Measurements from ENCODE around the gene DCST2. TPM values are rescaled to one million over a fixed set of nuclear protein-coding genes. Genes with fewer than 3 reads are reported as not detected.

Gene DCST2
- total RNA-seq (2014; rRNA removed; shearing (Covaris generic)) = 0.31 and 1.5 TPM in 2 replicates

DNA sequence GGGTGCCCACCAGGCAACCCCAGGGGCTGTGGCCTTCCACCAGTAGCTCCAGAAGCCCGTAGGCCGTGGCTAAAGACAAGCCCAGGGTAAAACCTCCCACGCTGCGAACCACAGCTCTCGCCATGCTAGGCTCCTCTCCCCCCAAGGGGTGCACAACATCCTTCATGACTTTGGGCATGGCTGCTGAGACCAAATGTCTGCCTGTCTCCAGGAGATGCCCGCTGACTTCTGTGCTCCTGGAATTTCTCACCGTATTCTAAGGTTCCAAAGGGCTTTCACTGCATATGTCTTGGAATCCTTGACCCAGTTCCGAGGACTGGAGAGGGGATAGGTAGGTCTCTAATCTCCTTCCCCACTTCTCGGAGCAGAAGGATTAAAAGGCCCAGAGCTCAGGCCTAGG, at the start of gene DCST2, which contains the start of gene DCST1:
Gene DCST2, minus strand, starts transcription at position 258 of the 400 bp plus-strand sequence. Its CDS starts 80 bp downstream, at position 178.
Gene DCST1, plus strand, starts transcription at position 301 of the 400 bp plus-strand sequence. CDS start 213 bp downstream, outside the sequence.
- no peaks in the 10 kb centered on the region for H3K36me3 ChIP-seq (replicated peaks; ENCODE audit: control insufficient read depth, insufficient read depth, low read length)
- DNase-seq = no peak
- no peak within 1 kb of the TSS for H3K4me3 ChIP-seq (ENCODE audit: insufficient read depth, low read depth, low read length)
- peaks cover 3% of the 10 kb centered on the region; the same call in 1 of the 2 replicates for H3K27me3 ChIP-seq (ENCODE audit: control insufficient read depth, insufficient read depth, low read length)

DNA sequence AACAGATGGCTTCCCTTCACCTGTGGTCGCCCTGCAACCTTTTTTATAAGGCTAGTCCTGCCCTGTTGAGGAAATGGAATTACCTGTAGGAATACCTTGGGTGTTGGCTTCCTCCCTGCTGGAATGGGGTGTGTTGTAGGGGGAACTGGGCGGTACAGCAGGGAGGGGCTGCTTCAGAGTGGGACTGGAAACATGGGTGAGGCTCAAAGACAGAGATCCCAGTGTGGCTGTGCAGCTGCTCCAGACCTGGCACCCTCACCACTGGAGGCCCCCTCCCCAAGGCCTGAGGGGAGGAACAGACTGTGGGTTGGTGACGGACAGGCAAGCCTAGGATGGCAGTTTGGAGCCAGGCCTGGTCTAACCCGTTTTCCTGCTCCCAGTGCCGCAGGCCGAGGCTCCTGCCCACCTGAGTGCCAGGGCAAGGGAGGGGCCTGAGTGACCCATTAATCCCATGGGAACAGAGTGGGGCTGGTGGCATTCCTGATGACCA, 49.5 kb upstream of the DCST2 start:
- DNase-seq = peak; percentile 32
- Histone ChIP-seq H3K36me3 (replicated peaks; ENCODE audit: control insufficient read depth, insufficient read depth, low read length) (no peaks in the 10 kb centered on the region), H3K4me3 (ENCODE audit: insufficient read depth, low read depth, low read length) (no peak overlapping the region), H3K27me3 (ENCODE audit: control insufficient read depth, insufficient read depth, low read length) (peaks cover 61% of the 10 kb centered on the region)

DNA sequence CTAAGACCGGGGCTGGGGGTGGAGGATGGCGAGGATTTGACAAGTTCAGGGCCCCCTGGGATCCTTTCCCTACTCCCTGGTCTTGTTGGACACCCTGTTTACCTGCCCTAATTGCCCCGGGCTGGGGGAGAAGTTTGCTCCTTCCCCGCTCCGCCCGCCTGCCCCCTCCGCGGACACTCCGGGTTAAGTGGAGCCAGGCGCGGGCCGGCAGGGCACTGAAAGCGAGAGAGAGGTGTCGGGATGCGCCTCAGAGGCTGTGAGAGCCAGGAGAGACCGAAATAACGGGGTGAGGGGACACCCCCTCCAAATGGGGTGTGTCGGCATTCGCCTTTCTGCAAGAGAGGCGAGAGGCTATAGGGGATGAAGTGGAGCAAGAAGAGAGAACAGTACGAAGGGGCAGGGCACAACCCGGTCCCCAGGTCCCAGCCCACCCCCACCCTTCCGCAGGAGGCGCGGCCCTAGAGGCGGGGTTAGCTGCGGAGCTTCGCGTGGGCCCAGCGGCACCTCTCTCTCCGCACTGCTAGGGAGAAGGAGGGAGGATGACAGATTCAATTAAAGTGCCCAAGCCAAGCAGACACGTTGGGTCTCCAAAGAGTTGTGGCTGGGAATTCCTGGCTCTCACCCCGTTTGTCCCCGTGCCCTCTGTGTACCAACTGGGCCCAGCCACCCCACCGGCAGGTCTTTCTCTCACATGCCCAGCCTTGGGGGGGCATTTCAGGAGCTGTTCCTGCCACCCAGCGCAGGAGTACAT, 48.9 kb upstream of the DCST2 start:
- H3K36me3 ChIP-seq (replicated peaks; ENCODE audit: control insufficient read depth, insufficient read depth, low read length) = no peaks in the 10 kb centered on the region
- DNase-seq = peak; percentile 78
- peaks cover 68% of the 10 kb centered on the region for H3K27me3 ChIP-seq (ENCODE audit: control insufficient read depth, insufficient read depth, low read length)
- no peak overlapping the region for H3K4me3 ChIP-seq (ENCODE audit: insufficient read depth, low read depth, low read length)

DNA sequence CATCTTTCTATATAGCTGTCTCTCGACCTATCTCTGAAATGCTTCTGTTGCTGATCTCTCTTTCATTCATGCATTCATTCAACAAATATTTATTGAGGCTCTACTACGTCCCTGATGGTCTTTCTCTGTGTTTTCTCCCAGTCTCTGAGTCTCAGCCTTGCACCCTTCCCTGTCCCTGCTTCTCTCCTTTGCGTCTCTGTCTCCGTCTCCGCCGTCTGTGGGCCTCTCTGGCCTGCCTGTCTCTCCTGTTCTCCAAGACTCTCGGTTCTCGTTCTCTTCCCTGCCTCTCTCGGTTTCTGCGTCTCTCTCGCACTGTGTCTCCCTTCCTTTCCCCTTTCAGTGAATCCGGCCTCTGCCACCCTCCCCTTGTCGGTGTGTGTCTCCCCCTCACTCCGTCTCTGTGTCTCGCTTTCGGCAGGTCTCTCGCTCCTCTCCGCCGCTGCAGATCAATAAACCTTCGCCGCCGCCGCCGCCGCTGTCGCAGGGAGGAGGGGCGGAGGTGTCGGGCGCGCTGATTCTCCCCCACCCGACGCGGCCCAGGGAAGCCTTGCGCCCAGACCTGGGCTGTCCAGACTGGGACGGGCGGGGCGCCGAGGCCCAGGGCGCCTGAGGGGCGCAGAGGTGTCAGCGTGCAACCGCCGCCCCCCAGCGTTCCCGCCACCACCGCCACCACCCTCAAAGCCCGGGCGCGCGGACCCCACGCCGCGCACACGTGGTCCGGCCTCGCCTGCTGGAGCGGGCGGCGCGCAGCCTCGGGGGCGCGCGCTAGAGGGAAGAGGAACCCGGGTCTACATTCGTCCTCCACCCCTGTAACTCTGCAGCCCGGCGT, 48.1 kb upstream of the DCST2 start:
- DNase-seq = peak; percentile 79
- Histone ChIP-seq H3K4me3 (ENCODE audit: insufficient read depth, low read depth, low read length) (peak overlapping the region; percentile 19; the same call in 1 of the 2 replicates), H3K36me3 (replicated peaks; ENCODE audit: control insufficient read depth, insufficient read depth, low read length) (no peaks in the 10 kb centered on the region), H3K27me3 (ENCODE audit: control insufficient read depth, insufficient read depth, low read length) (peaks cover 73% of the 10 kb centered on the region)

DNA sequence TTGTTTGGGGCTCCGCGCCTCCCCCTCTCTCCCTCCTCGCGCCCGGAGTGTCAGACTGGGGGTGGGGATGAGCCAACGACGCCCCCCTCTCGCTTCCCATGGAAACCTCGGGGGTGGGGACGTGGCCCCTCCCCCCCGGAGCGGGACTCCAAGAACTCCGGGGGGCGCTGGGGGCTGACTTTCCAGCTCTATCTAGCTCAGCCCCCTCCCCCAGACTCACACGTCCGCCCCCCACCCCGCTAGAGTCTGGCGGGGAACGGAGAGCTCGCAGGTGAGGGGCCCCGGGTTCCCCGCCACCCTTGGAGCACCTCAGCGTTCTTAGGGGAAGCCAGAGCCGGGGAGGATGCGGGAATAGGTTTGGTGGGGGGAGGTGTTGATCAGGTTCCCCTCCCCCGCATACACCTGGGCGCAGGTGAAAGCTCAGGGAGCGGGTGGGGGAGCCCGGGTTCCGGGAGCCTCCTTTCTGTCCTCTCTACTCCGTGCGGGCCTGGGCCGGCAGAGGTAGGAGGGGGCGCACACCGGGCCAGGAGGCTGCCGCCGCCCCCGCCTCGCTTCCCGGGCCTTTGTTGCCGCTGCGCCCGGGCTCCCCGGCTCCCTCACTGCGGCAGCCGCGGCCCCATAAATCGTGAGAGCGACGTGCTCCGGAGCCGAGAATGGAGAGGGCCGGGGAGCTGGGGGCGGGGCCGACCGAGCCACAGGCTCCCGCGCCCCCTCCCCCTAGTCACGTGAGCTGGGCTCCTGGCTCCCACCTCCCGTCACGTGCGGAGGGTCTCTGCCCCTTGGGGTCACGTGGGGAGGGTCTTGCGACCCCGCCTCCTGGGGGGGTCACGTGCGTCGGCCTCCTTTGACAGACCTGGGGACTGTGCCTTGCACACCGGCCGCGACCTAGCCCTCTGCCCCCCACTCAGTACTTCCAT, 47.0 kb upstream of the DCST2 start:
- peak; percentile 98 for DNase-seq
- peaks cover 72% of the 10 kb centered on the region for H3K27me3 ChIP-seq (ENCODE audit: control insufficient read depth, insufficient read depth, low read length)
- no peaks in the 10 kb centered on the region for H3K36me3 ChIP-seq (replicated peaks; ENCODE audit: control insufficient read depth, insufficient read depth, low read length)
- peak overlapping the region; percentile 57 for H3K4me3 ChIP-seq (ENCODE audit: insufficient read depth, low read depth, low read length)

DNA sequence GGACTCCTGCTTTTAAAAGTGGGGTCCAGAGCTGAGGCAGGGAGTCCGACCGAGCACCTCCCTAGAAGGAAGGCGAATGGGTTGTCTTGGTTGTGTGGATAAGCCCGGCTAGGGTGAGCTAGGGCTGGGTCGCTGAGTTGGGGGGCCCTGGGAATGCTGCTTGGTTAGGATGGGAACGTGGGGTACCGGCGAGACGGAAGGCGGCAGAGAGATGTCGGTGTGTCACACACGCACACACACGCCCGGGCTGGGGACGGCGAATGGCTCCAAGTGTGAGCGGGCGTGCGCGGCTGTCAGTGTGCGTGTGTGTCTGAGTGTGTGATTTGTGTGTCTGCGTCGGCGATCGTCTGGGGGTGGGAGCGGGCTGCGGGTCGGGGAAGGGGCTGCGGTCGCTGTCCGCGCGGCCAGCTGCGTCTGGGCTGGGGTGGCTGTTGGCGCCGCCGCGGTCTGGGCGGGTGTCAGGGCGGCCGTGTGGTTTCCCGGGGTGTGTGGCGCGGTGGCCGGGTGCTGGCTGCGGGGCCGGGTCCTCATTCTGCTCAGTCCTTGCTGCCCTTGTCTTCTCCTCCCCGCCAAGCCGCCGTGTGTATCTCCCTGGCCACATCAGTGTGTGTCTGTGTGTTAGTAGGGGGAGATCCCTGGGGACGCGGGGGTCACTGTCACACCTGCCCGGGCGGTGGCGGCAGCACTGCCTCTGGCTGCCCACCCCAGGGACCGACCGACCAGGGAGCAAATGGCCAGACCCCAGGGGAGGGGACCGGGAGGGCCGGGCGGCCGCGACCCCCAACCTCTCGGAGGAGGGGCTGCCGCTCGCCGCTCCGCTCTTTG, 46.1 kb upstream of the DCST2 start:
- peak; percentile 83 for DNase-seq
- Histone ChIP-seq H3K36me3 (replicated peaks; ENCODE audit: control insufficient read depth, insufficient read depth, low read length) (no peaks in the 10 kb centered on the region), H3K27me3 (ENCODE audit: control insufficient read depth, insufficient read depth, low read length) (peaks cover 76% of the 10 kb centered on the region), H3K4me3 (ENCODE audit: insufficient read depth, low read depth, low read length) (peak overlapping the region; percentile 57)

DNA sequence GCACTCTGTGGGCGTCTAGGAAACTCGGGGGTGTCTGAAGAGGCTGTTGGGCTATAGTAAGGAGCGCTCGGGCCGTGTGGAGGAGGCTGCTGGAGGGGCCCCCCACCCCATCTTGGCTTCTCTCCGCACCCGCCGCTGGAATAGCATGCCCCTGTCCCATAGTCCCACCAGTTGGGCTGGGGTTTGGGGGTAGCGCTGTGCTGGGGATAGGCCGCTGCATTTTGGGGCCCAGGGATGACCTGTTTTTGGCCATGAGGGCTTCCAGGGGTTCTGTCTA, 45.6 kb upstream of the DCST2 start:
- no peak for DNase-seq
- Histone ChIP-seq H3K4me3 (ENCODE audit: insufficient read depth, low read depth, low read length) (peak overlapping the region; percentile 57), H3K36me3 (replicated peaks; ENCODE audit: control insufficient read depth, insufficient read depth, low read length) (no peaks in the 10 kb centered on the region), H3K27me3 (ENCODE audit: control insufficient read depth, insufficient read depth, low read length) (peaks cover 78% of the 10 kb centered on the region)

DNA sequence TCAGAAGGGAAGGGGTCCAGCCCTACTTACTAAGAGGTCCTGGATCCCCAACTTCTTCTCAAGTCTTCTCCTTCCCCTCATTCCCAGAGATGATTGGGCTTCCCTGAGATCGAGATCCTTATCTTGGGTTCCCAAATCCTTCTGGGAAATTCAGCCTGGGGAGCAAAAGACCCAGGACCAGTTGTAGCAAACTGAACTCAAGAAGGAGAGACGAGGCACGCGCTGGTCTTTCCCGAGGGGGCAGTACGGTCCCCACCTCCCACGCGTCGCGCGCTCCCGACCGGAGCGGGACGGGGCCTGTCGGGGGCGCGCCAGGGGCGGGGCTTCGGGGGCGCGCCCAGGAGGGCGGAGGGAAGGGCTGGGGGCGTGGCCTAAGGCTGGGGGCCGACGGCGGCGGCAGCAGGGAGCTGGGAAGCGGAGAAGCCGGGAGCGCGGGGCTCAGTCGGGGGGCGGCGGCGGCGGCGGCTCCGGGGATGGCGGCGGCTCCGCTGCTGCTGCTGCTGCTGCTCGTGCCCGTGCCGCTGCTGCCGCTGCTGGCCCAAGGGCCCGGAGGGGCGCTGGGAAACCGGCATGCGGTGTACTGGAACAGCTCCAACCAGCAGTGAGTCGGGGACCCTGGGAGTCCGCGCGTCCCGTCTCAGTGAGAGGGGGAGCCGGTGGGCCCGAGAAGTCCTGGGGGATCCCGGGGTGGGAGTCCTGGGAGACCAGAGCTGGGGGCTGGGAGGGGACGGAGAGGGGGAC, 45.1 kb upstream of the DCST2 start, which contains the start of gene EFNA3:
Gene EFNA3, plus strand, starts transcription at position 369 of the 741 bp plus-strand sequence. Its CDS starts 105 bp downstream, at position 474.
- no peaks in the 10 kb centered on the region for H3K36me3 ChIP-seq (replicated peaks; ENCODE audit: control insufficient read depth, insufficient read depth, low read length)
- H3K27me3 ChIP-seq (ENCODE audit: control insufficient read depth, insufficient read depth, low read length) = peaks cover 74% of the 10 kb centered on the region
- peak; percentile 99 for DNase-seq
- peak within 1 kb of the TSS; percentile 57 for H3K4me3 ChIP-seq (ENCODE audit: insufficient read depth, low read depth, low read length)

DNA sequence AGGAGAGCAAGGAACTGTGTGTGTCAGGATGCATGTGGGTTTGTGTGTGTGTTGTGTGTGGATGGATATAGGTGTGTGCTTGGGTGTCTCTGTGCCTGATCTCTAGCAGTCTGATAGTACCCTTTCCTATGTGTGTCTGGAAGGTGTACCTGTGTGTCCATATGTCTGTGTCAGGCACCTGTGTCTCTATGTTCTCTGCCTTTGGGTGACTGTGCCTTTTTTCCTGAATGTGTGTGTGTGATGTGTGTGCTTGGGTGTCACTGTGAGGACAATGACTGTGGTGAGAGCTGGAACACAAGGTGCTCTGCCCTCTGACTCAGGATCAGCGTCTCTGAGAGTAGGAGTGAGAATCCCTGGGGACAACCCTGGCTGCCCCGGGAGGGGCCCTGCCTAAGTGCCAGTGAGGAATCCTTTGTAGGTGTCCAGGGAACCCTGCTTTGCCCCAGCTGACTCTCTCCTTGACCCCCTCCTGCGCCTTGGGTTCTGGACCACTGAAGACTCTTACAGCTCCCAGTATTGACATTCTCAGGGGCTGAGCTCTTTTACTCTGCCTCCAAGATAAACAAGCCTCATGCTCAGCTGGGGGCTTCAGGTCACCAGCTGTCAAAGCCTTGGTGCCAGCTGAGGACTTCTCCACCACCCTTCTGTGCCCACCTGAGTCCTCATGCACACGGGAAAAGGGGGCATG, 44.3 kb upstream of the DCST2 start:
- H3K27me3 ChIP-seq (ENCODE audit: control insufficient read depth, insufficient read depth, low read length) = peaks cover 70% of the 10 kb centered on the region
- peak overlapping the region; percentile 57 for H3K4me3 ChIP-seq (ENCODE audit: insufficient read depth, low read depth, low read length)
- DNase-seq = no peak

DNA sequence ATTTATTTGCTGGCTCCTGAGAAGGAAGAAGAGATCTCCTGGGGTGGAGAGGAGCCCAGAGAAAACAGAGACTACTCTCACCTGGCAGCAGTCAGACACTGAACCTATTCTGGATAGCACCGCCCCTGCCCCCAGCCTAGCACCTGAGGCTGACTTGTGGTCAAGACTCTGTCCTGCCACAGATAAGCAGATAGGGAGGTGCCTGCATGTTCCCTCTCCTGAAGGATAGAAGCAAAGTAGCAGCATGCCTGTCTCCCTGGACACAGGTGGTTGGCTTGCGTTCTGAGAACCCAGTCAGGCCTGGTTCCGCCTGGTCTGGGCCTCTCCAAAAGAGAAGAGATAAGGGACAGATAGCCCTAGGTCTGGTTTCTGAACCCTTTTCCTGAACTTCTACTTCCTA, 43.8 kb upstream of the DCST2 start:
- Histone ChIP-seq H3K36me3 (replicated peaks; ENCODE audit: control insufficient read depth, insufficient read depth, low read length) (no peaks in the 10 kb centered on the region), H3K27me3 (ENCODE audit: control insufficient read depth, insufficient read depth, low read length) (peaks cover 68% of the 10 kb centered on the region)
- no peak for DNase-seq

More for the DNA sequence above, 44.3 kb upstream of the DCST2 start:
- no peaks in the 10 kb centered on the region for H3K36me3 ChIP-seq (replicated peaks; ENCODE audit: control insufficient read depth, insufficient read depth, low read length)

DNA sequence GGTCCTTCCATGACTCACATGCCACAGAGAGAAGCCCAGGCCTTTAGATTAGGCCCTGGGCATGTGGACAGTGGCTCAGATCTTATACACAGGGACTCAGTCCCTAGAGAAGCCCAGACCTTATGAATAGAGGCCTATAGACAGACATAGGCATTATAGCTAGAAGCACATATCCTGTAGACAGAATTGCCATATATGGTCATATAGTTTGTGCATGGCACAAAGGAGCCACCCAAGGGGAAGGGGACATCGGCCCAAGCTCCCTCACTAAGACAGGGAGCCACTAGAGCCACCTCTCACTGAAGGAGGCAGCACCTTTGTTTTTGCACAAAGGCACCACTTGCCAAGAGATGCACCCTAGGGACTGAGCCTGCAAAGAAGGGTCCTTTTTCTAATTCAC, 42.8 kb upstream of the DCST2 start:
- no peaks in the 10 kb centered on the region for H3K36me3 ChIP-seq (replicated peaks; ENCODE audit: control insufficient read depth, insufficient read depth, low read length)
- DNase-seq = no peak
- H3K27me3 ChIP-seq (ENCODE audit: control insufficient read depth, insufficient read depth, low read length) = peaks cover 64% of the 10 kb centered on the region
- no peak overlapping the region for H3K4me3 ChIP-seq (ENCODE audit: insufficient read depth, low read depth, low read length)

More for the DNA sequence above, 43.8 kb upstream of the DCST2 start:
- no peak overlapping the region for H3K4me3 ChIP-seq (ENCODE audit: insufficient read depth, low read depth, low read length)

DNA sequence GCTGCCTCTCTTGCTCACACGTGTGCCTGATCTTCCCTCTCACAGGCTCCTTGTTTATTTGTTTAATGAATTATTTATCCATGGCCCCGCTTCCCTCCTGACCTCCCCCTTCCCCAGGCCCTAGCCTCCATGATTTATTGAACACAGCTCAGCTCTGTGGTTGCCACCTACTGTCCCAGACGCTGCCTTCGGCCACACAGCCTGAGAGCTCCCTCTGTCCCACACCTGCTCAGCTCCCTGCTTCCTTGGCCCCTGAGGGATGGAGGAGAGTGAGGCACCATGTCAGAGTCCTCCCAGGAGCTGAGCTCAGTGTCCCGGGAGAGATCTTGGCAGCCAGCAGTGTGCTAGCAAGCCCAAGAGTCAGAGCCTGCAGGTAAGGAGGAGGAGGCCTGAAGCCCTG, 42.0 kb upstream of the DCST2 start:
- no peak for DNase-seq
- Histone ChIP-seq H3K27me3 (ENCODE audit: control insufficient read depth, insufficient read depth, low read length) (peaks cover 62% of the 10 kb centered on the region), H3K4me3 (ENCODE audit: insufficient read depth, low read depth, low read length) (no peak overlapping the region), H3K36me3 (replicated peaks; ENCODE audit: control insufficient read depth, insufficient read depth, low read length) (no peaks in the 10 kb centered on the region)
